GM06990 (cell line): ENCODE data around the gene ALK.

Experiments
- DNase-seq: peaks from one replicate; pipeline ENCODE4 v3.0.0-alpha.2; 2011; ENCODE audit not compliant: insufficient read length; ENCODE audit errors: extremely low read depth
- H3K27me3 ChIP-seq: replicated peaks from 2 replicates; pipeline ENCODE4 v1.6.0; 2011; ENCODE audit warnings: low read length; ENCODE audit not compliant: control insufficient read depth, insufficient read depth
- H3K36me3 ChIP-seq: 2 replicates; pipeline ENCODE4 v1.5.1; 2011; ENCODE audit warnings: low read length; ENCODE audit not compliant: control insufficient read depth, insufficient read depth
- H3K4me3 ChIP-seq: replicated peaks from 2 replicates; pipeline ENCODE4 v1.5.1; 2011; ENCODE audit warnings: low read depth, mild to moderate bottlenecking, control low read depth, low read length
- TF ChIP-seq, protein P1 (sequence below): IDR thresholded peaks from 2 replicates; pipeline ENCODE4 v1.5.1; 2011; ENCODE audit warnings: low read length, control low read depth, mild to moderate bottlenecking, inconsistent platforms; ENCODE audit not compliant: insufficient read depth, poor library complexity, severe bottlenecking

ALK gene

DNA sequence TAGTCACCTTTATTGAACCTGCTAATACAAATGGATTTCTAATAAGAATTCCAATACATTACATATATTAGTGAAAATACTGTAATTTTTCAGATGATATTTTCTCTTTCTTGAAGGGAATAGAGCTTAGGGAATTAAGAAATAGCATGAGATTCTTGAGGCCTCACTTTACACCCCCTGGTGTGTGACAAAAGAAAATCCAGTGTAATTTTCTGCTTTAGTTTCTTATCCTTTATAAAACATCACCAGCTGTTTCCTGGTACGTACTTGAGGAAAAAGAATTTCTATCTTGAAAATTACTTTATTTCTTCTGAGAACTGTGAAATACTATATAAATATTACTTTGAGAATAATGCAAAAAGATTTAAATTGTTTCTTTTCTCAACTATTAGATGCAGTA lies 734.6 kb downstream of the ALK start:
- Histone ChIP-seq H3K27me3 (no peaks in the 10 kb centered on the region), H3K36me3 (peaks cover 3% of the 10 kb centered on the region; the same call in 1 of the 2 replicates), H3K4me3 (no peak overlapping the region)
- DNase-seq, result no peak
- TF ChIP-seq, protein P1, sequence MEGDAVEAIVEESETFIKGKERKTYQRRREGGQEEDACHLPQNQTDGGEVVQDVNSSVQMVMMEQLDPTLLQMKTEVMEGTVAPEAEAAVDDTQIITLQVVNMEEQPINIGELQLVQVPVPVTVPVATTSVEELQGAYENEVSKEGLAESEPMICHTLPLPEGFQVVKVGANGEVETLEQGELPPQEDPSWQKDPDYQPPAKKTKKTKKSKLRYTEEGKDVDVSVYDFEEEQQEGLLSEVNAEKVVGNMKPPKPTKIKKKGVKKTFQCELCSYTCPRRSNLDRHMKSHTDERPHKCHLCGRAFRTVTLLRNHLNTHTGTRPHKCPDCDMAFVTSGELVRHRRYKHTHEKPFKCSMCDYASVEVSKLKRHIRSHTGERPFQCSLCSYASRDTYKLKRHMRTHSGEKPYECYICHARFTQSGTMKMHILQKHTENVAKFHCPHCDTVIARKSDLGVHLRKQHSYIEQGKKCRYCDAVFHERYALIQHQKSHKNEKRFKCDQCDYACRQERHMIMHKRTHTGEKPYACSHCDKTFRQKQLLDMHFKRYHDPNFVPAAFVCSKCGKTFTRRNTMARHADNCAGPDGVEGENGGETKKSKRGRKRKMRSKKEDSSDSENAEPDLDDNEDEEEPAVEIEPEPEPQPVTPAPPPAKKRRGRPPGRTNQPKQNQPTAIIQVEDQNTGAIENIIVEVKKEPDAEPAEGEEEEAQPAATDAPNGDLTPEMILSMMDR, result no peak

DNA sequence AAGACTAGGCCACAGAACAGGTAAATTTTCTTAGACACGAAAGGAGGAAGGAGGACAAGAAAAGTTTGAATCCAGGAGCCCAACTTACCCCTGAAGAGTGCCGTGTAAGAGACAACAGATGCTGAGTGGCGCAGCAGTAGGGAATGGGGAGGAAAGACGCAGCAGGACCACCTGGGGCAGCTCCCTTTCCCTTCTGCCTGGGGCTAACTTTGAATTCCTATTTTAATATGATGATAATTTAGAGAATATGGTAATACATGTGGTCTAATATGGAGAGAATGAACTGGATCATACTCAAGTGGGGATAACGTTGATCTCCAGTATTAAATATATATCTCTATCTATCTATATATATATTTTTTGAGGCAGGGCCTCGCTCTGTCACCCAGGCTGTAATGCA lies 736.9 kb downstream of the ALK start:
- Histone ChIP-seq H3K4me3 (no peak overlapping the region), H3K36me3 (peaks cover 5% of the 10 kb centered on the region), H3K27me3 (no peaks in the 10 kb centered on the region)
- TF ChIP-seq, protein P1, result no peak
- no peak for DNase-seq

DNA sequence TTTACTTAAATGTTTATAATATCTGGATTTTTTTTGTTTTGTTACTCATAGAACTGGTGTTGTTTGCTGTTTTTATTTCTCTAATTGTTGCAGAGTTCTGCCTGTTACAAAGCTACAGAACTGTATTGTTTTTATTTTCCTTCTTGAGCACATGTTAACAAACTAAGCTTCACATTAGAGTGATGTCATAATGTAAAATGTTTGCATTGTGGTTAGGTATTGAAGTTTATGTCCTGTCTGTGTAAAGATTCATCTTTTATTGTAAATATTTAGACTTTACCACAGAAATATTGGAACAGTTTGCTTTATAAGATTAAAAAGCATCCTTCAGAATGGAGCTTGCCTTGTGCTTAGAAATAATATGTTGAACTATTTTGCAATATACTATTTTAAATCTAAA lies 738.5 kb downstream of the ALK start:
- H3K36me3 ChIP-seq, result peaks cover 5% of the 10 kb centered on the region
- DNase-seq, result no peak
- no peaks in the 10 kb centered on the region for H3K27me3 ChIP-seq
- TF ChIP-seq, protein P1, result no peak
- H3K4me3 ChIP-seq, result no peak overlapping the region

DNA sequence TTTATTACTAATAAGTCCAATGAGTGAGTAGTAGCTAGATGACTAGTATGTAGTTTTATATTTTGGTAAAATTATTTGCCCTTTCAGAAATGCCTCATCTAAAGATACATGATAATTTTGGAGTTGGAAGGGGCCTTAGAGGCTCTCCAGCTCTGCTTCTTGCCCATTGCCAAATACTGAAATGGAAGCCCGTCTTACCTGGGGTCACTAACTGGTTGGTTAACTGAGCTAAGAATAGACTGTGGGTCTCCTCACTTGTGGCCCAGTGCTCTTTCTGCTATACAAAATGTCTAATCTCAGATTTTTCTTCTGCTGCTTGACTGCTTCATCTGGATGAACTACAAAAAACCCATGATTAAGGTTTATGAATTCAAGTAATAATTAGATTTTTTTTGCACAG lies 739.1 kb downstream of the ALK start:
- TF ChIP-seq, protein P1, result no peak
- DNase-seq, result no peak
- Histone ChIP-seq H3K4me3 (no peak overlapping the region), H3K27me3 (no peaks in the 10 kb centered on the region), H3K36me3 (peaks cover 4% of the 10 kb centered on the region)

DNA sequence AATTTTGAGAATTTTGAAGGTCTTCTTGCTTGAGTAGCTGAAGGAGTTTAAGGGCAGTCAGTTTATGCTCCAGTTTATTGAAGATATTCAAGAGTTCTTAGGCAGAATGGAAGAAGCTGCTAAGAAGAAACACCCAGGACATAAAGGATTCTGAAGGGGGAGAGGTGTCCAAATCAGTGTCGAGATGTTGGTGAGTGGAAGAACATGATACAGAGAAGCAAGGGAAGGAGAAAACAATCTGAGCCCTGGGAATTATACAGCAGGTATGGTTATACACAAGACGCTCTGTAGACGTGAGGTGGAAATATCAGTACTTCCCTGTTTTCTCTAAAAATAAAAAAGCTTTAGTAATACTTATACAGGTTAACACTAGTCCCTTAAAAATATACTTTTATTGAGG lies 746.0 kb downstream of the ALK start:
- TF ChIP-seq, protein P1, result no peak
- no peak overlapping the region for H3K4me3 ChIP-seq
- DNase-seq, result no peak
- no peaks in the 10 kb centered on the region for H3K27me3 ChIP-seq
- no peaks in the 10 kb centered on the region; the same call in none of the 2 replicates for H3K36me3 ChIP-seq

DNA sequence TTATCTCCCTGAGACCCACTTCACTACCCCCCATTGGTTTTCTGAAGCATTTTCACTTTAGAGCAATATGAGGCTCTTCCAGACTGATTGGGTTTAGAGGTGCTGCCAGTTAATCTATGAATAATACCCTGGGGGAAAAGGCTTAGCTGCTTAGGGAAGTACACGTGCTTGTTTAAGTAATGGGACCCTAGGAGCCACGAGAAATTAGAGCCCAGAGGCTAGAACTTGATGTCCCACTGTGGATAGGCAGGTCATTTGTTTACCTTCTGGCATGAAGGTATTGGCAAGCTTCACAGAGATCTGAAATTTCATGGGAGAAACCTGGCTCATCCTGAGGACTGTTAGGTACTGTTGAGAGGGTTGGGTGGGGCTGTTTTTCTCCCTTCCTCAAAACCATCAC lies 746.4 kb downstream of the ALK start:
- Histone ChIP-seq H3K36me3 (no peaks in the 10 kb centered on the region; the same call in none of the 2 replicates), H3K27me3 (no peaks in the 10 kb centered on the region), H3K4me3 (no peak overlapping the region)
- no peak for DNase-seq
- TF ChIP-seq, protein P1, result no peak
